ENCODE measurements around the gene GPNMB.
A peak's percentile ranks its signal among the peaks of the same experiment; 100 is the strongest.
"Not testable (repeated sequence)": the region's sequence is repeated elsewhere in the genome, so short reads cannot be mapped to it uniquely, and the experiment has no call there.

The GPNMB gene

DNA sequence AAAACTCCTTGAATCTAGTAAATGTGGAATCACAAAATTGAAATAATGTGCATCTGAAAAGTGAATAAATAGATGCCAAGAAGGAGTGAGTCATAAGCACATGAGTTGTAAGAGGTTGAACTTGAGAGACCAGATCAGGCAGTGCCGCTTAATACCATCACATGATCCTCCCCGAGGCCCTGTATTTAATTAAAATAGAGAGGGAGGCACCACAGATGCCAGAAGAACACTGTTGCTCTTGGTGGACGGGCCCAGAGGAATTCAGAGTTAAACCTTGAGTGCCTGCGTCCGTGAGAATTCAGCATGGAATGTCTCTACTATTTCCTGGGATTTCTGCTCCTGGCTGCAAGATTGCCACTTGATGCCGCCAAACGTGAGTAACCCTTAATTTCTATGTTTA, at the start of gene GPNMB:
Gene GPNMB (plus strand): TSS at position 221 of the 400 bp plus-strand sequence. CDS start 83 bp downstream, at position 304.
- Histone ChIP-seq H3K4me3 (ENCODE audit: low read length) (peak within 1 kb of the TSS; percentile 5; the same call in 1 of the 2 replicates), H3K27ac (ENCODE audit: low read length) (no peak within 1 kb of the TSS), H3K36me3 (ENCODE audit: control insufficient read depth, insufficient read depth, low read length) (no peaks in the 10 kb centered on the region), H3K9me3 (ENCODE audit: control insufficient read depth, insufficient read depth, low read length) (no peaks in the 10 kb centered on the region), H3K4me1 (ENCODE audit: control insufficient read depth, insufficient read depth, low read length) (peaks cover 5% of the 10 kb centered on the region; the same call in 1 of the 2 replicates), H3K27me3 (ENCODE audit: control insufficient read depth, insufficient read depth, low read length) (peaks cover 4% of the 10 kb centered on the region; the same call in 1 of the 2 replicates)
- WGBS (ENCODE audit: insufficient coverage, insufficient read length): no CpG with 5 or more reads among the region's 7 CpGs
- no peak for DNase-seq (ENCODE audit: low read depth, low spot score)

DNA sequence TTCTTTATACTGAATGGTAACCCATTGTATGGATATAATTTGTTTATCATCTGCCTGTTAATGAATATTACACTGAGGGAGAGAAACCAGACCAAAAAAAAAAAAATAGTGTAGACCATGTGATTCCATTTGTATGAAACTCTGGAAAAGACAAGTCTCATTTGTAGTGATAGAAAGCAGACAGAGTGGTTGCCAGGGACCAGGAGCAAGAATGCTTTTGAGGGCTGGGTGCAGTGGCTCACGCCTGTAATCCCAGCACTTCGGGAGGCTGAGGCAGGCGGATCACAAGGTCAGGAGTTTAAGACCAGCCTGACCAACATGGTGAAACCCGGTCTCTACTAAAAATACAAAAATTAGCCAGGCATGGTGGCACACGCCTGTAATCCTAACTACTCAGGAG, 48.8 kb upstream of the GPNMB start:
- not testable (repeated sequence) for H3K36me3 ChIP-seq (ENCODE audit: control insufficient read depth, insufficient read depth, low read length); H3K9me3 ChIP-seq (ENCODE audit: control insufficient read depth, insufficient read depth, low read length); H3K27me3 ChIP-seq (ENCODE audit: control insufficient read depth, insufficient read depth, low read length); DNase-seq (ENCODE audit: low read depth, low spot score); H3K4me1 ChIP-seq (ENCODE audit: control insufficient read depth, insufficient read depth, low read length); H3K27ac ChIP-seq (ENCODE audit: low read length); H3K4me3 ChIP-seq (ENCODE audit: low read length)
- WGBS (ENCODE audit: insufficient coverage, insufficient read length): no CpG with 5 or more reads among the region's 5 CpGs

- Histone ChIP-seq H3K36me3 (ENCODE audit: control insufficient read depth, insufficient read depth, low read length) (peaks cover 4% of the 10 kb centered on the region; the same call in 1 of the 2 replicates), H3K27me3 (ENCODE audit: control insufficient read depth, insufficient read depth, low read length) (no peaks in the 10 kb centered on the region), H3K9me3 (ENCODE audit: control insufficient read depth, insufficient read depth, low read length) (no peaks in the 10 kb centered on the region), H3K27ac (ENCODE audit: low read length) (no peak overlapping the region), H3K4me1 (ENCODE audit: control insufficient read depth, insufficient read depth, low read length) (no peaks in the 10 kb centered on the region), H3K4me3 (ENCODE audit: low read length) (no peak overlapping the region)
- no peak for DNase-seq (ENCODE audit: low read depth, low spot score)
- no CpG with 5 or more reads among the region's 2 CpGs for WGBS (ENCODE audit: insufficient coverage, insufficient read length)
Observed at GRCh38 chr7:23200331-23200730, 46.2 kb upstream of the GPNMB start.

GRCh38 chr7:23204241-23204640, 42.3 kb upstream of the GPNMB start:
- Histone ChIP-seq H3K27ac (ENCODE audit: low read length) (no peak overlapping the region), H3K27me3 (ENCODE audit: control insufficient read depth, insufficient read depth, low read length) (no peaks in the 10 kb centered on the region), H3K9me3 (ENCODE audit: control insufficient read depth, insufficient read depth, low read length) (no peaks in the 10 kb centered on the region), H3K36me3 (ENCODE audit: control insufficient read depth, insufficient read depth, low read length) (peaks cover 4% of the 10 kb centered on the region; the same call in 1 of the 2 replicates), H3K4me3 (ENCODE audit: low read length) (no peak overlapping the region), H3K4me1 (ENCODE audit: control insufficient read depth, insufficient read depth, low read length) (no peaks in the 10 kb centered on the region)
- no CpG with 5 or more reads among the region's 1 CpG for WGBS (ENCODE audit: insufficient coverage, insufficient read length)
- no peak for DNase-seq (ENCODE audit: low read depth, low spot score)

DNA sequence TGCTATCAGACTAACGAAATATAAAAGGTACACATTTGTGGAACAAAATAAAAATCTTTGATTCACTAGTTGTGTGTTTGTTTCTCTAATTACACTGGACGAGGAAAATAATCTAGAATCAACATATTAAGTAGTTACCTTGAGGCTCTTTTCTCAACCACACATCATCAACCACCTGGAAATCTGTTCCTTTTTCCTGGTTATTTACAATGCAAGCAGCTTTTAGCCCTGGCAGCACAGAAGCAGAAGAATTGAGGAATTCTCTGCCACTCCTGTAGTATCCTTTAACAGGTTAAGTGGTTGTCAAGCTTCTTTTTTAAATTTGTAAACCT, 41.0 kb upstream of the GPNMB start:
- no peak overlapping the region for H3K27ac ChIP-seq (ENCODE audit: low read length)
- DNase-seq (ENCODE audit: low read depth, low spot score): no peak
- no peaks in the 10 kb centered on the region; the same call in 1 of the 2 replicates for H3K36me3 ChIP-seq (ENCODE audit: control insufficient read depth, insufficient read depth, low read length)
- H3K4me3 ChIP-seq (ENCODE audit: low read length): no peak overlapping the region
- H3K9me3 ChIP-seq (ENCODE audit: control insufficient read depth, insufficient read depth, low read length): no peaks in the 10 kb centered on the region
- no peaks in the 10 kb centered on the region for H3K27me3 ChIP-seq (ENCODE audit: control insufficient read depth, insufficient read depth, low read length)
- WGBS (ENCODE audit: insufficient coverage, insufficient read length): no CpG with 5 or more reads among the region's 2 CpGs
- H3K4me1 ChIP-seq (ENCODE audit: control insufficient read depth, insufficient read depth, low read length): no peaks in the 10 kb centered on the region

GRCh38 chr7:23205909-23206767, 40.4 kb upstream of the GPNMB start:
- Histone ChIP-seq H3K36me3 (ENCODE audit: control insufficient read depth, insufficient read depth, low read length) (no peaks in the 10 kb centered on the region; the same call in 1 of the 2 replicates), H3K4me1 (ENCODE audit: control insufficient read depth, insufficient read depth, low read length) (no peaks in the 10 kb centered on the region), H3K9me3 (ENCODE audit: control insufficient read depth, insufficient read depth, low read length) (no peaks in the 10 kb centered on the region), H3K27me3 (ENCODE audit: control insufficient read depth, insufficient read depth, low read length) (no peaks in the 10 kb centered on the region), H3K4me3 (ENCODE audit: low read length) (no peak overlapping the region), H3K27ac (ENCODE audit: low read length) (no peak overlapping the region)
- no CpG with 5 or more reads among the region's 76 CpGs for WGBS (ENCODE audit: insufficient coverage, insufficient read length)
- no peak for DNase-seq (ENCODE audit: low read depth, low spot score)

- no peak for DNase-seq (ENCODE audit: low read depth, low spot score)
- no peaks in the 10 kb centered on the region for H3K36me3 ChIP-seq (ENCODE audit: control insufficient read depth, insufficient read depth, low read length)
Observed at GRCh38 chr7:23207021-23207420, 39.6 kb upstream of the GPNMB start.

DNA sequence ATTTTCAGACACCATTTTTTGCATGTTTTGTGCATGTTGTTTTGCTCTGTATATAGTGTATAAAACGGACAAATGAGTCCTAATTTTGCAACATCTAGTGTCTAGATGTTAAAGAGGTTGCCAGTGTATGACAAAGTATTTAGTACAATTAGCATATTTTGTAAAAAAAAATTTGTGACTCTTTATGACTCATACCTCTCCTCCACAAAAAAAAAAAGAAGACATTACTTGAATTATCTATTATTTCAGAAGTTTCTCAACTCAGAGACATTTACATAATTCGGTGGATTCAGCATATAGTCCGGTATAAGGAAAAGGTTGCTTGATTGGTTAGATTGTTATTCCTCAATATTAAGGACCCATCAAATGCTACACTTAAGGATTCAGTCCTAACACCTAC, 38.7 kb upstream of the GPNMB start:
- H3K27me3 ChIP-seq (ENCODE audit: control insufficient read depth, insufficient read depth, low read length): no peaks in the 10 kb centered on the region
- no CpG with 5 or more reads among the region's 3 CpGs for WGBS (ENCODE audit: insufficient coverage, insufficient read length)
- no peaks in the 10 kb centered on the region for H3K36me3 ChIP-seq (ENCODE audit: control insufficient read depth, insufficient read depth, low read length)
- no peak overlapping the region for H3K4me3 ChIP-seq (ENCODE audit: low read length)
- H3K27ac ChIP-seq (ENCODE audit: low read length): no peak overlapping the region
- no peaks in the 10 kb centered on the region for H3K9me3 ChIP-seq (ENCODE audit: control insufficient read depth, insufficient read depth, low read length)
- DNase-seq (ENCODE audit: low read depth, low spot score): no peak
- H3K4me1 ChIP-seq (ENCODE audit: control insufficient read depth, insufficient read depth, low read length): no peaks in the 10 kb centered on the region

More at GRCh38 chr7:23207021-23207420, 39.6 kb upstream of the GPNMB start:
- no peaks in the 10 kb centered on the region for H3K9me3 ChIP-seq (ENCODE audit: control insufficient read depth, insufficient read depth, low read length)
- no peak overlapping the region for H3K4me3 ChIP-seq (ENCODE audit: low read length)
- WGBS (ENCODE audit: insufficient coverage, insufficient read length): no CpG with 5 or more reads among the region's 2 CpGs
- H3K4me1 ChIP-seq (ENCODE audit: control insufficient read depth, insufficient read depth, low read length): no peaks in the 10 kb centered on the region
- H3K27me3 ChIP-seq (ENCODE audit: control insufficient read depth, insufficient read depth, low read length): no peaks in the 10 kb centered on the region
- H3K27ac ChIP-seq (ENCODE audit: low read length): no peak overlapping the region

DNA sequence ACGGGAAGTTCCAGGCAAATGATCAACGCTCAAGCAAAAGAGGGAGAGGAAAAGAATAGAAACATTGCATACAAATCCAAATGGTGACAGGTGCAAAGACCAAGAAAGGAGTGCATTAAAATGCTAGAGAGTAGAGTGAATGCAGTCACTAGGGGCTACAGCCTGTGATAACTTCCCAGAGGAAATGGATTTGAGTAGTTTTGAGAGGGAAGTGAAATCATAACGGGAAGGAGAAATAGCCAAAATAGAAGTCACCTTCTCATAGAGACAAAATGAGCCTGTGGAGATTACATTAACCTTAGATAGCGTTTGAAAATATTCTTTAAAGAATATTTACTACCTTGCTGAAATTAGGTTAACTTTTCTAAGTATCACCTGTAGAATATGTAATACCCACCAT, 38.3 kb upstream of the GPNMB start:
- H3K27me3 ChIP-seq (ENCODE audit: control insufficient read depth, insufficient read depth, low read length): no peaks in the 10 kb centered on the region
- no peaks in the 10 kb centered on the region for H3K9me3 ChIP-seq (ENCODE audit: control insufficient read depth, insufficient read depth, low read length)
- H3K4me1 ChIP-seq (ENCODE audit: control insufficient read depth, insufficient read depth, low read length): no peaks in the 10 kb centered on the region
- H3K27ac ChIP-seq (ENCODE audit: low read length): no peak overlapping the region
- no peak for DNase-seq (ENCODE audit: low read depth, low spot score)
- no peak overlapping the region for H3K4me3 ChIP-seq (ENCODE audit: low read length)
- no peaks in the 10 kb centered on the region for H3K36me3 ChIP-seq (ENCODE audit: control insufficient read depth, insufficient read depth, low read length)
- no CpG with 5 or more reads among the region's 4 CpGs for WGBS (ENCODE audit: insufficient coverage, insufficient read length)

- DNase-seq (ENCODE audit: low read depth, low spot score): no peak
Observed at GRCh38 chr7:23210506-23210905, 36.1 kb upstream of the GPNMB start.

GRCh38 chr7:23211589-23211988, 35.0 kb upstream of the GPNMB start:
- peak; percentile 9 for DNase-seq (ENCODE audit: low read depth, low spot score)
- WGBS (ENCODE audit: insufficient coverage, insufficient read length): no CpG with 5 or more reads among the region's 11 CpGs
- no peaks in the 10 kb centered on the region for H3K27me3 ChIP-seq (ENCODE audit: control insufficient read depth, insufficient read depth, low read length)
- no peaks in the 10 kb centered on the region for H3K36me3 ChIP-seq (ENCODE audit: control insufficient read depth, insufficient read depth, low read length)
- H3K9me3 ChIP-seq (ENCODE audit: control insufficient read depth, insufficient read depth, low read length): no peaks in the 10 kb centered on the region
- no peak overlapping the region for H3K27ac ChIP-seq (ENCODE audit: low read length)
- peaks cover 2% of the 10 kb centered on the region; the same call in 1 of the 2 replicates for H3K4me1 ChIP-seq (ENCODE audit: control insufficient read depth, insufficient read depth, low read length)
- no peak overlapping the region for H3K4me3 ChIP-seq (ENCODE audit: low read length)

More at GRCh38 chr7:23210506-23210905, 36.1 kb upstream of the GPNMB start:
- no CpG with 5 or more reads among the region's 2 CpGs for WGBS (ENCODE audit: insufficient coverage, insufficient read length)
- H3K27me3 ChIP-seq (ENCODE audit: control insufficient read depth, insufficient read depth, low read length): no peaks in the 10 kb centered on the region
- no peaks in the 10 kb centered on the region for H3K36me3 ChIP-seq (ENCODE audit: control insufficient read depth, insufficient read depth, low read length)
- H3K4me3 ChIP-seq (ENCODE audit: low read length): no peak overlapping the region
- H3K4me1 ChIP-seq (ENCODE audit: control insufficient read depth, insufficient read depth, low read length): peaks cover 2% of the 10 kb centered on the region; the same call in 1 of the 2 replicates
- H3K27ac ChIP-seq (ENCODE audit: low read length): no peak overlapping the region
- no peaks in the 10 kb centered on the region for H3K9me3 ChIP-seq (ENCODE audit: control insufficient read depth, insufficient read depth, low read length)
